ENCODE measurements around the gene HOXA3.

HOXA3 gene

DNA sequence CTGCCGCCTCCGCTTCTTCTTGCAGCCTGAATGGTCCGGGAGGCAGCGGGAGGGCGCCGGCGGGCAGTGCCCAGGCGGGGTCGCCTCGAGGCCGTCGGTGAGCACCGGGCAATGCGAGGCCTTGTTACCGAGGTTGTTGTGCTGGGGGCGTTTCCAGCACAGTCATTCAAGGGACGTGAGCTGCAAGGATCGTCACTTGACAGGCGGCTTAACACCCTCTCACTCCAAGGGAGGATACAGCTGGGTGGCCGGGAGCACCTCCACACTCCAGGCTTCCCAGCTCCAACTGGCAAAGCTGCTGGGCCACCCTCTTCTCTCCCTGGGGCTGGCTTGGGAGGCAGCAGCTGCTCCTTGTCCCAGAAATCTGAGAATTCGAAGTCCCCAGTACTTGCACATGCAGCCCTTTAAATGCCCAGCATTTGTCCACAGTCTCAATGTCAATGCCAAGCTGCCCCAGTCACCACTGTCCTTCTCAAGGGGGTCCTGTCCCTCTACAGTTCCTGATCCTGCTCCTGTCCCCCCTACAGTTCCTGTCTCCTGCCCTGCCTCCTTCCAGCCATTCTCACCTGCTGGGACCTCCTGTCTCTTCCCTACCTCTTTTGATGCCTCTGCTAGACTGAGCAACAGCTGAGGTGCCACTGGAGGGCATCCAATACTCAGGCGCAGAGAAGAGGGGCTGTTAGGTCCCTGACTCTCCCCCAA lies 37.1 kb upstream of the HOXA3 start:
- no peak for DNase-seq (ENCODE audit: low read depth in 2 of 2)

DNA sequence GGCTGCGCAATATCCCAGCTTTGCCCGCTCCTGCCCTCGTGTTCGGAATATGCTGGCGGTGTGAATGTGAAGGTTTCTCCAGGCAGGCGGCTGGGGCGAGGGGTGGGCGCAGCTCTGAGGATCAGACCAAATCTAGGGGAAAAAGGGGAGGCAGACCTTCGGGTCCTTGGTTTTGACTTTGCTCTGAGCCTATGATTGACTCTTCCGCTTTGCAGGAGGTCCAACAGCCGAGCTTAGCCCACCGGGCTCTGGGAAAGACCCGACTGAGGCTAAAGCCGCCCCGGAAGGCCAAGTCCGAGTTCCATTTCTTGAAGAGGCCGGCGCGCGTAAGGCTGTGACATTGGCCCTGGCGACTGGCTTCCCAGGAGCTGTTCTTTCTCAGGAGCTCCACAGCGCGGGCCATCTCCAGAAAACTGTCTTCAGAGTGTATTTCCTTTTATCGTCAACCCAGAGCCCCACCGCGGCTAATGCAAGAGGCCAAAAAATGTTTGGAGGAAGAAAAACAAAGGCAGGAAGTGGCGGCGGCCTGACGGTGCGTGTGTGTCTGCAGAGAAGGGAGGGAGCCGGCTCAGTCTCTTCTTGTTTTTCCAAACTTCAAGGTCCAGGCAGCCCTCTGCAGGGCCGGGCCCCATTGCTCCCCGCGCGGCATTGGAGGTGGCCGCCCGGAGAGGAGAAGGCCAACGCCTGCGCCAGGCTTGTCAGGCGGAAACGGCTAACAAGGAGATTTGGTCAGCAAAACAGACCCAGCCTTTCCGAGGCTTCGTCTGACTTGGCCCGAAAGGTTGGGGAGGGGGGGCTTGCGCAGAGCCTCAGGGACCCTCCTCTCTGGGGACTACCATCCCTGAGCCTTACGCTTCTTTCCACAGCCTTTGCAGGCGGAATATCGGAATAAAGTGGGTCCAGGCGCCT lies 36.3 kb upstream of the HOXA3 start:
- DNase-seq (ENCODE audit: low read depth in 2 of 2), result no peak

DNA sequence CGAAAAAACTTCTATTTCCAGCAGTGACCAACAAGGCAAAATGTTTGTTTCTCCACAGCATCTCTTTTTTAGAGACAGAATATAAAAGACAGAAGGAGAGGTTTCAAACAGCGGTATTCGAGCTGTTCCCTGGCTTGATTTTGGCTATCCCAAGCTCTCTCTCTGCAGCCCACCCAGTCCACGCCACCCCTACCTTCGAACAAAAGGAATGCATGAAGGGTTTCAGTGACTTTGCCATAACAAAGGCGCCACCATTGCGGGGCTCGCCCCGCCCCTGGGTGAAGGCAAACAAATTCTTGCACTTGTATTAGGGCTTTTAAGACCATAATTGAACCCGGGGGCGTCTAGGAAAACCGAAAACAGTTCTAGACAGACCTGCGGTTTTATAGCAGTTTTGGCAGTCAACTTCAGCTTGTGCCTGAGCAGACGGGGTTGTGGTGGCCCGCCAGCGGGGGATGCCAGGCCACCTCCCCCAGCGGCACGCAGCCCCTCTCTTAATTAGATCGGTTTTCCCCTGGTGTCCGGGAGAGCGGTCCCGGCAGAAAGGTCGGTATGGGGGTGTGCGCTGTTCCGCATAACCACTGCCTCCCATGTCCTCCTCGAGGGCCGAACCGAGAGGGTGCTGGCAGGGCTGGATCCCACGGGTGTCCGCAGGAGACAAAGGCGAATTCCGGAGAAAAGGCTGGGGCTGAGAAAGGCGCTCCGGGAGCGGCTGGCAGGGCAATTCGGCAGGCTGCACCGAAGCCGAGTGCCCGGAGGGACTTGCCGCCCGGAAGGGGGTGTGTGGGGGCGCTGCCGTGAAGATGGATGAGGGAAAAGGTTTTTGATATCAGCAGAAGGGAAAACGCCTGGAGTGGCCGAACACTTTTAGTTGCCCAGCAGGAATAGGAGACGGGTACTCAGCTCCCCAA lies 35.3 kb upstream of the HOXA3 start:
- DNase-seq (ENCODE audit: low read depth in 2 of 2), result no peak

DNA sequence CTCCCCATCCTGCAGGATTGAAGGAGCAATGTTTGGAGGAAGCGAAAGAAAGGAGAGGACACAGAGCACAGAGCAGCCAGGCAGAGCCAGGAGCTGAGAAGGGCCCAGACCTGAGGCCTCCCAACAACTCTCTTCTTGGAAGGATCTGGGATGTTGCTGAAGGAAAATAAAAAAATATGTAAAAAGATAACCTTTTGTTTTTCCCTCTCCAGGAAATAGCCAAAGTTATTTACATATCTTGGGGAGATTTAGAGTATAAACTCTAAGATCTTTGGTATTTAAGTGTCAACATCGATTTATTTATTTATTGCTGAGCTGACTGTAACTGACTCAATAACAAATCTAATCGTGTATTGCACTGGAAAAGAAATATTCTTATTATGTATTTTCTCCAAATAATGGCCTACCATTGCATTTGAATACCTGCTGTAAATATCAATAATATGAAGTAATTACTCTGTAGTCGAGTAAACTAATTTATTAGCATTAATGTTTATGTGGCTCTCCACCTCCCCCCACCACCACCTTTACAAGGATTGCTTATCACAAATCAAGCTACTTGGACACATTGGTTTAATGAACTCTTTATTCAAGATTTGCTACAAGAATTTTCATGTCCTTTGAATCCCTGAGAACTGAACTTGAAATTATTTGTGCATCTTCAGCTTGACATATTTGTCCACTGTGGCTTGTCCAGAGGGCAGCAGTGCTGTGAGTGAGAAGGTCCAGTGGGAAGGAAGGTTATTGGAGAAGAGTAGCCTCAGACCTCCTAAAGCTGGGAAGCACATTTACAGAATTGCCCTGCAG lies 34.5 kb upstream of the HOXA3 start:
- DNase-seq (ENCODE audit: low read depth in 2 of 2), result no peak

DNA sequence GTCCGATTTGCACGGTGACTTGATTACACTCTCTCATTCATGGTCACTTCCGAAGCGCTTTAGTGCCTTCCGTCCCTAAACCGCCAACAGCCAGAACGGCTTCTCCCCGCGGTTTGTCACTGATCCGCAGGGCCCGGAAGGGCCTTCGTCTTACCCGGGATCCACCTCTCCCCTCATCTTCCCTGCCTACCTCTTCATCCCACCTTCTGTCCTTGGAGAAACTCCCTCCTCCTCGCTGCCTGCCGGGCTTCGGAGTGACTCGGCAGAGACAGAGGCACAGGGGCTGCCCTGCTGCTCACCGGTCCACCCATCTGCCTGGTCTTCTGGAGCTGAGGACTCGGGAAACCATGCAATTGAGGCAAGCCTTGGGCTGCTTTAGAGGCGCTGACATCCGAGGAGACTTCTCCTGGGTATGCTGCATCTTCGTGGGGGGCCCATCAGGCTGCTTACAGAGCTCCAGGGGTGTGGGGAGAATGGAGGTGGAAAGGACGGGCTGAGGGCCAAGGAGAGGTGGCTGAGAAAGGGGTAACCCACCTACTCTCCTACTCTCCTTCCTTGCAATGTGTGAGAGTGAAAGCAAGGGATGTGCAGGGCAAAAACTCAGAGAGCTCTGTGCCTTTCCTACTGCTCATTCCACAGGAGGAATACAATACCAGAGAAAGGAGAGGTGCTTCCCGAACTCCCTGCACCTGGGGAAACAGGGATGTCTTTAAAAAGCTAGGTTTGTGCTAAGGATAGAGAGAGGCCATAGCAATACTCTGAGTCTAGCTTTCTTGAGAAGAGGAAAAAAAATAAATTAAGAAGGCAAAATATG lies 33.7 kb upstream of the HOXA3 start:
- no peak for DNase-seq (ENCODE audit: low read depth in 2 of 2)

DNA sequence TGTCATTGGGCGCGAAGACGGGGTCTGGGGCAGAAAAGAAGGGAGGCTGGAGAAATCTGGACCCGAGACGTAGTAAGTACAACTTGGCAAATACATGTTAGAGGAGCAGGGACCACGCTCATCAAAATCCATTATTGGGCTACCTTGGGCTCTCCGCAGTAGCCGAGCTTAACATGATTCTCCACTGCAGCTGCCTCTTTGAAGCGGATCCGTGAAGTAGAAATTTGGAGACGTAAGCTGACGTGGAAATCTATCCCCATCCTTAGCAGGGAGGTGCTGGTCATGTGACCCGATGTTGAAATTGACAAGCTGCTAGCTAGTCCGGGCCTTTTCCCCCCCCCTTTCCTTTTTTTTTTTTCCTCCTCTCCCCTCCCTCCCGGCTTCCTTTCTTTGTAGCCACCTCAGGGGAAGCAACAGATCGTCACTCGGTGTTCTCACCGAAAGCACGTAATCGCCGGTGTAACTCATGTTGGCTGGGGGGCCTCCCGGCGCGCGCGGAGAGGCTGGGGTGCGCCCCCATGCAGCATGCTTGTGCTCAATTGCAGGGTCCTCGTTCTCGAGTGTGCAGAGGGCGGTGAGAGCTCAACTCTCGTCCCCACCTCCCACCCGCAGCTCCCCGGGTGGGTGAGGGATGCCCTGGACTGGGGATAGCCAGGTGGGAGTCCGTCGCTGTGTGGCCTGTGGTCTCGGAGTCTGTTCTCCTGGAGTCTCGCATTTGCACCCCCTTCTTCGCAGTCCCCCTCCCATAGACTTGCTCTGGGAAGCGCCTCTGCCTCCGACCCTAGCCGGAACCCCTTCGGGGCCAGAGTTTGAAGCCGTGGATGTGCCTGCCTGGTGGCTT lies 32.9 kb upstream of the HOXA3 start, which contains the start of gene HOXA11:
Gene HOXA11, minus strand, starts transcription at position 220 of the 841 bp plus-strand sequence. Its CDS starts 88 bp downstream, at position 132.
- no peak for DNase-seq (ENCODE audit: low read depth in 2 of 2)

DNA sequence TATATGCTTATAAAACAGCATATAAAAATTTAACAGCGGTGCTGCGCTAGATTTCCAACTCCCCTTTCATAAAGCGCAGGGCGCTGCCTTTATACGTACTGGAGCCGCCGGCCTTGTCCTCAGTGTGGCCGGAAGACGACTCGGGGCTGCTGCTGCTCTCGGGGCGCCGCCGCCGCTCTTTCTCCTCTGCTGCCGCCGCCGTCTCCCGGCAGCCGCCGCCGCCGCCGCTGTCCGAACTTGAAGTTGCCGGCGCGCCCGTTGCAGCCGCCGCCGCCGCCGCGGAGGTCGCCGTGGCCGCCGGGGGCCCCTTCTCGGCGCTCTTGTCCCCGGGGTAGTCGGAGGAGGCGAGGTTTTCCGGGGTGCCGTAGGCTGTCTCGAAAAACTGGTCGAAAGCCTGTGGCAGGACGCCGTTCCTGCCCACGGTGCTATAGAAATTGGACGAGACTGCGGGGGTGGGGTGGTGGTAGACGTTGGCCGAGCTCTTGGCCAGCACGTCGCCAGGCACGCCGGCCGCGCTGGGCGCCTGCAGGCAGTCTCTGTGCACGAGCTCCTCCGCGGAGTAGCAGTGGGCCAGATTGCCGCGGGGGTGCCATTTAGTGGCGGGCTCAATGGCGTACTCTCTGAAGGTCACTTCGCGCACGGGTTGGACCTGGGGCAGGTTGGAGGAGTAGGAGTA lies 32.1 kb upstream of the HOXA3 start:
- DNase-seq (ENCODE audit: low read depth in 2 of 2), result no peak

DNA sequence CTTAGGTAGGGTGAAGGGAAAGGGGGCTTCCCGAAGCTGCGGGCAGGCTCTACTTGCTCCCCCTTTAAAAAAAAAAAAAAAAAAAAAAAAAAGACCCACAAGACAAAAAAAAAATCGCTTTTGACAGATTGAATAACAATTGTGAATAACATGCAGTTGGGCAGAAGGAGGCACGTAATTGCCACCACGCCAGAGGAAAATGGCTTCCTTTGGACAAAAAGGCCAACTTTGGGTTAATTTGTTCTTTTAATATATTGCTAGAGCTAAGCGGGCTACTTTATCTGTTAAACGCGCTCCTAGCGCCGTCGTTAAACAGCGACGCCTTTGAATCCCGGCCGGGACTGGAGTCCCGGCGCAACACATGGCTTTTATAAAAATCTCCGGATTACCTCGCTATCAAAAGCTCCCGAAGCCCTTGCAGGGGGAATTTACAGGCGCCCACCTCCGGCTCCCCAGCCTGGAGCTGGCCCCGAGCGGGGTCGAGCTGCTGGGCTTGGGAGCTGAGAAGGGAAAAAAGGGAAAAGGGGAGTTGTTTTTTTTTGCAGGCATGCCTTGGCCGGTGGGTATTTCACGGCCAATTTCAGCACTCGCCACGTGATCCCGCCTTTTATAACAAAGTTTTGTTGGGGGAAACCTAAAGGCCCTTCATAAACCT lies 31.4 kb upstream of the HOXA3 start:
- DNase-seq (ENCODE audit: low read depth in 2 of 2), result no peak

DNA sequence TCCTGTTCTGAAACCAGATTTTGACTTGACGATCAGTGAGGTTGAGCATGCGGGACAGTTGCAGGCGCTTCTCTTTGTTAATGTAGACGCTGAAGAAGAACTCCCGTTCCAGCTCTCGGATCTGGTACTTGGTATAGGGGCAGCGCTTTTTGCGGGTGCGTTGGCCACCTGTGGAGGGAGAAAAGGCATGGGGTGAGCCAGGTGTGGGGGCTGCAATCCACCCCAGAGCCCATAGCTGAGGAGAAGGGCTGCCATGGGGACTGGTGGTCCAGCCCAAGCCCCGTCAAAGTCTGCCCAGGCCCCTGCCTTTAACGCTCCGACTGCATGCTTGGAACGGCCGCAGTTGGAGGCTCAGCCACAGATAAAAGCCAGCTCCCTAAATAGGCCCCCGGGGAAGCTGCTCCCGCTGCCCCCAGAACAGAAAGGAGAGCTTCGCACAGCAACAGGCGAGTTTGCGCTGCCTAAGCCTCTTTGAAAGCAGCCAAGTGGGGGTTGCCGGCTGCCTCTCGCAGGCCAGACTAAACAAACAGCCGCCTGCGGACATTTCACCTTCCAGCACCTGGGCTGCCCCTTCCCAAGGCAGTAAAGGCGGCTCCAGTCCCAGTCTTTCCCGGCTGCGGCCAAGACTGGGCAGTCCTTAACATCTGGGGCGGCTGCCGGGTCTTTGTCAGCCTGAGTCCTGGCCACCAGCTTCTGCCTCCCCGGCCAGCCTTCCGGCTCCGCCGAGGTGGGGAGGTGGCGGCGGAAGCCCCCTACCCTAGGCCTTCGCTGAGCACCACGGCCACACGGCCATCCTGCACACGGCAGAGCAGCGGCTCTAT lies 30.7 kb upstream of the HOXA3 start:
- no peak for DNase-seq (ENCODE audit: low read depth in 2 of 2)

DNA sequence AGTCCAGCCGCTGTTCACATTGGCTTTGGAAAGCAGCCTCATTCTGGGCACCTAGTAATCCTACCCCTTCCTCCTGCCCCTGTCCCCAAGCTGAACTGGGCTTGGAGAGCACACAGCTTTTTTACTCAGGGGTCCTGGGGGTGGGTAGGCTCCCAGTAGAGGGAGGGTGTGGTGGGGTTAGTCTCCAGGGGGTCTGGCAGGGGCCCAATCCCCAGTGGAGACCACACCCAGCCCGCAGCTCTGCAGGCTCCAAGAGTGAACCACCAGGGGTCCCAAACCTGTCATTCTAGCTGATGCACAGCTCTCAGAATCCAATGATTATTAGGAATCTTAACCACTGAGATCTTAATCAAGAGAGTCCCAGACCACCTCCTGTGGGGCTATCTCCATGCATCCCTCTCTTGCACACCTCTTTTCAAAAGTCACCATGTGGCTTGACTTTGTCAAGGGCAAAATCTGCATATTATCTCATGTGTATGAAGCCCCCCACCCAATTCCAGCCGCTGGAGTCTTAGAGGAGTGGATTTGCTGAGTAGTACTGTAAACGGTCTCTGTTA lies 30.0 kb upstream of the HOXA3 start:
- no peak for DNase-seq (ENCODE audit: low read depth in 2 of 2)

DNA sequence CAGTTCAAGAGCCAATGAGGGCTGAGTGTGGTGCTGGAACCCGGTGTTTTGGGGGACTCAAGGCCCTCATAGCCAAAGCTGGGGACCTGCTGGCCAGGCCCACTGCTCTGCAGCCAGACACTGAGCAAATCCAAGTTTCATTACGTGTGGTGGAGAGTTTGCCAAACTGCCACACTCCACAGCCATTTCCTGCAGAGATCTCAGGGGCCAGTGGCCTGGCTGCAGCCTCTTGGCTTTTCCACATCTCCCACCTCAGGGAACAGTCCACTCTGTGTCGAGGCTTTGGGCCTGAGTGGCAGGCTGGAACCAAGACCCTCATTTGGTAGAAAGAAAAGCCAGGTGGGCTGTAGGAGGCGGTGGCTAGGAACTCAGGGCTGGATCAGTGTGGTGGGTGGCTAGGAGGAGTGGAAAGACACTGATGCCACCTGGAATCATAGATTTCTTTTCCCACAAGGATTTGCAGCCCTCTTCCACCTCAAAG lies 29.5 kb upstream of the HOXA3 start:
- no peak for DNase-seq (ENCODE audit: low read depth in 2 of 2)

DNA sequence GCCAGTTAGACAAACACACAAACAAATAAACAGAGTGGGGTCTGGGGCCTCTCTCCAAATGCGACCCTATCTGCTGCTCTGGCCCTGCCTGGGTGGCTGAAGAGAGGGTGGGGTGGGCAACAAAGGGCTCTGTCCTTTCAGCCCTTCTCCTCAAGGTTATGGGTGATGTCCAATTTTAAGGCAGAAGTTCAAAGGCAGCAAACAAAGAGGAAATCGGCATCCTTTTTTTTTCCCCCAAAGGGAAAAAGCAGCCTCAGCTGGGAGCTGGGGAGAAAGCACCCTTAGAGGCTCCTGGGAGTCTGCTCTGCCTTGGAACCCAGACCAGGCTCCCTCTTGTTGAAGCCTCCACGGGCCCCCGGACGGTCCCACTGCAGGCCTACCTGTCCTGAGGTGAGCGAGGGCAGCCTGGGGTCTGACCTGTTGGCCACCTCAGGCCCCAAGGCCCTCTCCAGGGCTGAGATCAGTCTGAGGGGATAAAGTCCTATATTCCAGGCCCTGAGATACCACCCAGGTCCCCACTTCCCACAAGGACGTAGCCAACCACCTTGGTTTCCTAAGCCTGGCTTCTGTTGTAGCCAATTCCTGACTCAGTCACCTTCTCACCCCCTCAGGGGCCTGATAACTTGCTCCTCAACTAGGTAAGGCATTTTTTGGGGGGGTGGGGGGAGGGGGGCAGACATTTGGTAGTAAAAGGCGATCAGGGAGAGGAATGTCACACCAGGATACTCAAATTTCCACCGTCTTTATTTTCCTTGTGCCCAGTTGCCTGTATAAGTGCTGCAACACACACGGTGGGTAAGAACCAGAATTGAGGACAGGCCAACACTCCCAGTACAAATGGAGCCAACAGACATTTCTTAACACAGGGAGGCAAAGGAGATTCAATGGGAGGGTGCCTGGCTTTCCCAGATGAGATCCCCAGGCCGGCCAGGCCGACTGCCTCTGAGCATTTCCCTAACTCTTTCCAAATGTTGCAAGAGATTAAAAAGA lies 28.3 kb upstream of the HOXA3 start:
- no peak for DNase-seq (ENCODE audit: low read depth in 2 of 2)

DNA sequence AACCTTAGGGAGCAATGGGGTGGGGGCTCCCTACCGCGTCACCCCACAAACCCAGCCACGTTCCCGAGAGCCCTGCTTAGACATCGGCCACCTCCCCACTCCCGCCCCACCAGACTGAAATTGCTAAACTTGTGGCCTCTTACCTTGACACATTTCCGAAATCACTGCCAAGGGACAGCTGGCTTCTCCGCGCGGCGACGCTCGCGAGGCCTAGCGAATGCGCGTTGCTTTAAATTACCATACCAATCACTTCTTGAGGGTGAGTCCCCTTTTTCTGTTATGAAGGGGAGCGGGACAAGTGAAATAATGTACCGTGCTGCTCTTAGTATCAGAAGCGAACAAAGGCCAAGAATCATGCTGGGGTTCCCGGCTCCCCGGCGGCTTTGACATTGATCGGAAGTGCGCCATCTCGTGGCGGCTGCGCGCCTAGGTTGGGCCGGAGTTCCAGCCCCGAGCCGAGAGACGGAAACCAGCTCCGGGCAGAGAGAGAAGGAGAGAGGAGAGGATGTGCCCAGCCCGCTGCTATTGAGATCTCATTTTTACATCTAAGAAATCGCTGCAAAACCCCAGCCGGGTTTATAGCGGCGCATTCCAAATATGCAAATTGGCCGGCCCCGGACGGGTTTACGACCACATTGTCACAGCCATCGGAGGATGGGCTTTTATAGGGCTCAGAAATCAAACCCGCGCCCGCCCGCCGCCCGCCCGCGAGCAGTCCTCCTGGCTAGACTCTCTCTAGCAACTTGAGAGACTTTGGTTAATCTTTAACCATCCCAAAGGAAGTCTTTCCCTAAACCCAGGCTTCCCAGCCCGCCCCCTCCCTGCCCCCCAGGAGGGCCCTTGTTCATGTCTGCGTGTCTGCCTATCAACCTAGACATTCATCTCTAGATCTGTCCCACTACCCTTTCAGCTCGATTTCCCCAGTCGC lies 27.4 kb upstream of the HOXA3 start:
- DNase-seq (ENCODE audit: low read depth in 2 of 2), result no peak

DNA sequence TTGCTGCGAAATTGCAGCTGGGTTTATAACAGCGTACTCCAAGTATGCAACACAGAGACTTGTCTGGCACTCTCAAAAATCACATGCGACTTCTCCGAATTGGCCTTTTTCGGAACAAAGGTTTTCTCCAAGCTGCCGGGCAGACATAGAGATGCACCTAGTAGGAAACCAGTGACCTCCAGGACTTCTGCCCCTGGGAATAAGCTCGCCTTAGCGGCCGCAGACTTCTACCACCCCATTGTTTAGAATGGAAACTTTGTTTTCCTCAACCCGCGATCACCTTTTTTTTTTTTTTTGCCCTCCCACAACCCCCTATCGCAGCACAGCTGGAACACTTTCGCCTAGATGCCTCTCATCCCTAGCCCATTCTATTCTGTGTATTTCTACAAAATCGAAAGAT lies 26.6 kb upstream of the HOXA3 start:
- no peak for DNase-seq (ENCODE audit: low read depth in 2 of 2)

DNA sequence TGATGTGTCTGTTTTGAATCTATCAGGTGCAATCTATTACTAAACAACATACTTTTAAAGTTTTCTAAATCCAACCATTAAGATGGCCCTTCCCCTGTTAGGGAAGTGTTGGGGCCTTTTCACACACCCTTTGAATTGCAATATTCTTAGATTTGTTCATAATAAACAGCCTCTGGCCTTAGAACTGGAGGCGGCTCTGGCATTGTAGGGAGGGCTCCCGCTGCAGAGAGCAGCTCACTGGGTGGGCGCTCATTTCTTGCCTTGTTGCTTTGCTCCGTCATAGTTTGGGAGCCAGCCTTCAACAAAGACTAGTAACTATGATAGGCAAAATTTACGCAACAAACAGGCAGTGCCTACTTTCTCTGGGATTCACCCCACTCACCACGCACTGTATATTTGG lies 26.0 kb upstream of the HOXA3 start:
- no peak for DNase-seq (ENCODE audit: low read depth in 2 of 2)

Measured in stimulated activated CD8-positive, alpha-beta memory T cell treated with anti-CD3 and anti-CD28 coated beads, Interleukin-7, amount 100 ng/mL, for 1 hour (primary cell).